ENCODE results near the gene PCDHB14.
"Not testable (repeated sequence)": the region's sequence is repeated elsewhere in the genome, so short reads cannot be mapped to it uniquely, and the experiment has no call there.

- not testable (repeated sequence) for TF ChIP-seq EZH2 (optimal IDR thresholded peaks at IDR 0.05; ENCODE audit: low read depth, low read length); EZH2phosphoT487 (IDR thresholded peaks at IDR 0.05; ENCODE audit: low read length); CTCF (IDR thresholded peaks at IDR 0.05; ENCODE audit: low read length)
Observed at GRCh38 chr5:141235922-141236321, 12.8 kb downstream of the PCDHB14 start.
